K562 (cell line): ENCODE data around the gene TCEAL1. TPM values are rescaled to one million over a fixed set of nuclear protein-coding genes. Genes with fewer than 3 reads are reported as not detected.

Experiments
- ATAC-seq: fragments of 200-7000 bp; cut with Tn5 transposase; 3 replicates; pipeline ENCODE4 v1.9.1; 2020; ENCODE audit warnings: moderate library complexity
- BruUV-seq: library from RNA; stranded (reverse); fragments of 400-500 nt; replicated peaks from 2 replicates; lab custom pipeline; 2021; lab: Mats Ljungman, UMichigan
- CTCF ChIA-PET: fragments of 300-600 bp; formaldehyde crosslinking; extraction: SDS; loops from one replicate; lab custom pipeline; 2021; ENCODE audit warnings: low intra/inter-chr PET ratio; lab: Yijun Ruan, JAX
- POLR2A ChIA-PET: fragments of 300-600, 350-650 bp; sonication (Branson Sonifier 250); formaldehyde crosslinking; extraction: SDS; loops from one replicate; lab custom pipeline; 2021; ENCODE audit warnings: antibody characterized with exemption, inconsistent platforms; lab: Yijun Ruan, JAX
- DNase-seq, 4 experiments: peaks; one replicate each; pipeline versions ENCODE4 v3.0.0 to v3.0.0-alpha.2; 2011 to 2018; ENCODE audit warnings: low spot score in 3 of 4, mixed read lengths in 3 of 4; ENCODE audit errors: extremely low read depth in 1 of 4
- FAIRE-seq: peaks from 2 replicates; lab custom pipeline; 2011; peaks lifted over from hg19 to GRCh38; lab: Jason Lieb, UNC
- H2AFZ ChIP-seq: 2 replicates; pipeline ENCODE4 v1.6.0; 2011; ENCODE audit warnings: low read depth, low read length, control low read depth, inconsistent platforms
- H3K27ac ChIP-seq: fragments of 200-600 bp; 3 replicates; pipeline ENCODE4 v1.8.0; 2011; ENCODE audit warnings: low read depth, mild to moderate bottlenecking, control low read depth, inconsistent platforms, low read length, moderate library complexity, mixed read lengths; ENCODE audit errors: extremely low read depth
- H3K27me3 ChIP-seq, 2 experiments: fragments of 300-600 bp in 1 of 2; 2 replicates in 1 of 2; 3 replicates in 1 of 2; pipeline versions ENCODE4 v1.6.0 to v1.8.0; 2011; ENCODE audit warnings: inconsistent platforms in 2 of 2, low read length in 2 of 2, mild to moderate bottlenecking in 1 of 2, mixed read lengths in 1 of 2, moderate library complexity in 1 of 2; ENCODE audit not compliant: control insufficient read depth in 2 of 2, insufficient read depth in 2 of 2
- H3K36me3 ChIP-seq: fragments of 300-600 bp; 3 replicates; pipeline ENCODE4 v1.8.0; 2011; ENCODE audit warnings: mild to moderate bottlenecking, low read length, inconsistent platforms; ENCODE audit not compliant: control insufficient read depth, insufficient read depth
- H3K4me1 ChIP-seq, 2 experiments: fragments of 200-600 bp in 1 of 2; replicated peaks in 1 of 2; 2 replicates in 1 of 2; 3 replicates in 1 of 2; pipeline versions ENCODE4 v1.5.1 to v1.8.0; 2011; ENCODE audit warnings: inconsistent platforms in 2 of 2, low read length in 2 of 2, mild to moderate bottlenecking in 1 of 2, mixed read lengths in 1 of 2, moderate library complexity in 1 of 2; ENCODE audit not compliant: control insufficient read depth in 2 of 2, insufficient read depth in 2 of 2
- H3K4me2 ChIP-seq: 2 replicates; pipeline ENCODE4 v1.6.1; 2011; ENCODE audit warnings: low read length, control low read depth, inconsistent platforms, mixed read lengths; ENCODE audit not compliant: insufficient read depth
- H3K4me3 ChIP-seq: fragments of 200-600 bp; sonication (generic), shearing (Covaris generic); 2 replicates; pipeline ENCODE4 v1.5.1; 2016; ENCODE audit warnings: control low read depth, inconsistent platforms
- H3K79me2 ChIP-seq: fragments of 200-600 bp; 3 replicates; pipeline ENCODE4 v1.8.0; 2011; ENCODE audit warnings: low read length, inconsistent platforms; ENCODE audit not compliant: control insufficient read depth, insufficient read depth
- H3K9ac ChIP-seq, 2 experiments: 2 replicates each; pipeline versions ENCODE4 v1.6.0 to v1.6.1; 2011; ENCODE audit warnings: low read depth in 2 of 2, low read length in 2 of 2, control low read depth in 1 of 2, inconsistent platforms in 1 of 2, mild to moderate bottlenecking in 1 of 2, mixed read lengths in 1 of 2; ENCODE audit not compliant: insufficient read depth in 1 of 2
- H3K9me1 ChIP-seq: one replicate; pipeline ENCODE4 v1.6.0; 2011; ENCODE audit warnings: inconsistent platforms, mild to moderate bottlenecking, low read length, moderate library complexity; ENCODE audit not compliant: control insufficient read depth, insufficient read depth
- H3K9me3 ChIP-seq: replicated peaks from 2 replicates; pipeline ENCODE4 v1.5.1; 2011; ENCODE audit warnings: low read depth, low read length, inconsistent platforms; ENCODE audit not compliant: control insufficient read depth, insufficient read depth
- H4K20me1 ChIP-seq: replicated peaks from 2 replicates; pipeline ENCODE4 v1.6.1; 2011; ENCODE audit warnings: low read length, inconsistent platforms, mixed read lengths; ENCODE audit not compliant: control insufficient read depth, insufficient read depth
- BHLHE40 ChIP-seq: IDR thresholded peaks from 2 replicates; pipeline ENCODE4 v1.6.1; 2011; ENCODE audit warnings: low read length, improper control_type of control experiment
- DDX20 ChIP-seq: fragments of 450-650 bp; IDR thresholded peaks from 2 replicates; pipeline ENCODE4 v1.6.1; 2016; ENCODE audit warnings: missing genetic modification characterization, low read depth, mild to moderate bottlenecking, missing compliant biosample characterization, moderate library complexity
- JUN ChIP-seq, 2 experiments: sonication (generic) in 1 of 2; formaldehyde crosslinking in 1 of 2; IDR thresholded peaks; 2 replicates each; pipeline versions ENCODE4 v1.6.1 to v1.8.0; 2012 to 2022; ENCODE audit warnings: borderline replicate concordance in 2 of 2, mild to moderate bottlenecking in 2 of 2, improper control_type of control experiment in 1 of 2, low read depth in 1 of 2, low read length in 1 of 2, missing genetic modification reagents in 1 of 2
- POLR2G ChIP-seq: fragments of 200-400 bp; formaldehyde crosslinking; IDR thresholded peaks from 2 replicates; pipeline ENCODE4 v1.6.1; 2017; ENCODE audit warnings: low read depth, mild to moderate bottlenecking, antibody characterized with exemption, low read length, moderate library complexity
- USF2 ChIP-seq: sonication (generic); formaldehyde crosslinking; IDR thresholded peaks from 2 replicates; pipeline ENCODE4 v1.5.0; 2020; ENCODE audit warnings: missing genetic modification reagents
- ZFPM2 ChIP-seq: fragments of 250-450 bp; sonication (Bioruptor Pico); IDR thresholded peaks from 2 replicates; pipeline ENCODE4 v1.5.1; 2022; ENCODE audit warnings: mild to moderate bottlenecking
- ZNF347 ChIP-seq: fragments of 450-650 bp; formaldehyde crosslinking; IDR thresholded peaks from 2 replicates; pipeline ENCODE4 v1.4.0; 2020; ENCODE audit warnings: low read depth, mild to moderate bottlenecking, moderate library complexity
- whole genome bisulfite sequencing: fragments of 100-300 bp; shearing (Covaris generic); methylation state at CpG from one replicate; pipeline ENCODE4 v1.1.6; 2016; ENCODE audit warnings: low coverage, mixed read lengths; ENCODE audit not compliant: insufficient coverage; ENCODE audit errors: missing lambda C conversion rate; 5-methylcytosine and 5-hydroxymethylcytosine counted together
- in situ Hi-C: fragments of 300-500 bp; cut with MboI; formaldehyde crosslinking; loops from 4 replicates; pipeline ENCODE4 v1.15.0; 2018; ENCODE audit warnings: inconsistent platforms, mixed read lengths
- intact Hi-C: fragments of 100-400 bp; cut with micrococcal nuclease; formaldehyde crosslinking; loops from 2 replicates; pipeline ENCODE4 v1.14.2; 2022
- polyA plus RNA-seq, 8 experiments: library from polyadenylated mRNA; depleted of rRNA in 4 of 8; stranded (reverse) in 5 of 8; unstranded in 3 of 8; fragments of >200 nt; fragmentation: Nextera tagmentation in 2 of 8; fragmentation: Illumina TruSeq in 1 of 8; extraction: Ambion mirVana in 2 of 8; extraction: Trizol in 1 of 8; gene quantifications; 2 replicates each; pipeline versions ENCODE4 v1.2.1 to v1.2.3, GENCODE V29; 2011 to 2014; ENCODE audit warnings: inconsistent platforms in 1 of 8, missing spikeins in 1 of 8
- total RNA-seq, 7 experiments: library from RNA; depleted of rRNA in 6 of 7; stranded (reverse); fragments of >200 nt in 6 of 7; fragmentation: Illumina TruSeq in 2 of 7; extraction: Trizol in 2 of 7; gene quantifications; 2 replicates each; pipeline versions ENCODE4 v1.2.1 to v1.2.3, GENCODE V29; 2011 to 2021; ENCODE audit warnings: low replicate concordance in 1 of 7
- TF ChIP-seq, protein P1 (sequence below): sonication (generic); formaldehyde crosslinking; IDR thresholded peaks from 2 replicates; pipeline ENCODE4 v1.8.0; 2022; ENCODE audit warnings: missing genetic modification reagents, mild to moderate bottlenecking, borderline replicate concordance

The TCEAL1 gene
- total and polyA plus RNA-seq, 9 of the 15 experiments (the other 6 are each of a cell fraction or from before 2014, with no cell fraction given) = 2.1 to 5.3 (median 4.0) TPM

DNA sequence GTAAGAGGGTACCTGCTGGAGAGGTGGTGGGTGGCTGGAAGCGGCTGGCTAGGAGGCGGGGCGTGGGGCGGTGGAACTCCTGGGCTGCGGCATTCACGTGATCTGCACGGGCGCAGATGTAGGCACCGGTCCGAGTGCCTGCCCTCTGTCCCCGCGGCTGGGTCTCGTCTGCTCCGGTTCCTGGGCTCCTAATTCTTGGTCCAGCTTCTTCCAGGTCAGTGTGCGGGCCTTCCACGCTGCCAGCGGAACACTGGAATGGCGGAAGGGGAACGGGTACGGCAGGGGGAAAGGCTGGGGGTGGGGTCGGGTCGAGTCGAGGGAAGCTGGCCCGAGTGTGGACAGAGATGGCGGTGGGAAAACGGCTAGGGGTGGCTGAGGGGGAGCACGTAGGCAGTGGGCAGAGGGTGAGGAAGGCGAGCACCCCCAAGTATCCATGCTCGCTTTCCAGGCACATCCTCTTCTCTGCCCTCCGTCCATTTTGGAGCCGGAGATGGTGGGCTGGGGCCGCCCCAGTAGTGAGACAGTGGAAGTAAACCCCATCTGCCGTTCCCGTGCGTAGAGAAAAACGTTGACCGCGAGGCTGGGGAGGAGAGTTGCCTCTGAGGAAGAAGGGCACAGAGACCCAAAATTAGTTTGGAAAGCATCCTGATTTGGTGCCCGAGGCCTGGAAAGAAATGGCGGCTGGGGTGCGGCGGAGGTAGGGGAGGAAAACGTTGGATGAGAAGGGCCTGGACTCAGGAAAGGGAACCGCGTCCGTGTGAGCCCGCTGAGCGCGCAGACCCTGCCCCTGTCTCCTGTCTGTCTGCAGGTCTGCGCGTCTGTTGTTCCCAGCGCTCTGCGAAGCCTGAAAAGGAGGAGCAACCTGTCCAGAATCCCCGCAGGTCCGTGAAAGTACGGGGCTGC lies 43.1 kb upstream of the TCEAL1 start, which contains the start of gene TCEAL4:
Gene TCEAL4, plus strand, starts transcription at position 105 of the 903 bp plus-strand sequence. CDS start 1,161 bp downstream, outside the sequence.
- ATAC-seq = peak; percentile 88
- no TSS peak for BruUV-seq
- H3K4me1 ChIP-seq = peaks cover 0 to 5% of the 10 kb centered on the region in 2 experiments; a peak in 3 of 5 replicates
- CTCF ChIA-PET = no interaction called here
- H3K9me3 ChIP-seq = no peaks in the 10 kb centered on the region
- peak within 1 kb of the TSS; percentile 37 for H3K4me3 ChIP-seq
- POLR2A ChIA-PET = interaction anchor here (0.6 kb wide), 1 partner anchor 522 kb away, joined by 4 read pairs; the partner anchor contains the start of gene BEX1
- intact Hi-C loops (no loop called here), in situ Hi-C loops (no loop called here)
- TF ChIP-seq BHLHE40 (peak; percentile 84), JUN (IDR thresholded peaks at IDR 0.05; ENCODE audit: borderline replicate concordance, low read depth, low read length) (no peak), JUN (CRISPR knock-in tag; IDR thresholded peaks at IDR 0.05; ENCODE audit: borderline replicate concordance) (no peak), ZFPM2 (CRISPR knock-in tag) (no peak), POLR2G (peak; percentile 33), DDX20 (no peak), ZNF347 (CRISPR knock-in tag) (no peak), USF2 (CRISPR knock-in tag) (peak; percentile 36)
- TF ChIP-seq, protein P1, sequence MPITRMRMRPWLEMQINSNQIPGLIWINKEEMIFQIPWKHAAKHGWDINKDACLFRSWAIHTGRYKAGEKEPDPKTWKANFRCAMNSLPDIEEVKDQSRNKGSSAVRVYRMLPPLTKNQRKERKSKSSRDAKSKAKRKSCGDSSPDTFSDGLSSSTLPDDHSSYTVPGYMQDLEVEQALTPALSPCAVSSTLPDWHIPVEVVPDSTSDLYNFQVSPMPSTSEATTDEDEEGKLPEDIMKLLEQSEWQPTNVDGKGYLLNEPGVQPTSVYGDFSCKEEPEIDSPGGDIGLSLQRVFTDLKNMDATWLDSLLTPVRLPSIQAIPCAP (CRISPR knock-in tag) = no peak
- H3K27me3 ChIP-seq = 0 out of 5 replicates have a peak, but pooled peaks cover 0 to 6% of the 10 kb centered on the region in 2 experiments
- H3K9me1 ChIP-seq = no peaks in the 10 kb centered on the region
- 20% methylated on average over 2 of the region's 56 CpGs for WGBS
- no peaks in the 10 kb centered on the region for H3K79me2 ChIP-seq
- no peak for FAIRE-seq
- peak within 1 kb of the TSS in 1 of 2 experiments; percentile 78; a peak in 2 of 4 replicates for H3K9ac ChIP-seq
- H4K20me1 ChIP-seq = no peaks in the 10 kb centered on the region
- no peak within 1 kb of the TSS for H3K27ac ChIP-seq
- DNase-seq = peak in 2 of 4 experiments; percentile 6 to 24
- peak within 1 kb of the TSS; percentile 63 for H2AFZ ChIP-seq
- H3K4me2 ChIP-seq = peak within 1 kb of the TSS; percentile 55
- H3K36me3 ChIP-seq = no peaks in the 10 kb centered on the region
